DMS 273 (cell line): ENCODE measurements around the gene SYNE1.

Experiments used
- DNase-seq: peaks from one replicate; lab custom pipeline; 2025; ENCODE audit not compliant: unreplicated experiment; lab: John Stamatoyannopoulos, UW

SYNE1 gene

DNA sequence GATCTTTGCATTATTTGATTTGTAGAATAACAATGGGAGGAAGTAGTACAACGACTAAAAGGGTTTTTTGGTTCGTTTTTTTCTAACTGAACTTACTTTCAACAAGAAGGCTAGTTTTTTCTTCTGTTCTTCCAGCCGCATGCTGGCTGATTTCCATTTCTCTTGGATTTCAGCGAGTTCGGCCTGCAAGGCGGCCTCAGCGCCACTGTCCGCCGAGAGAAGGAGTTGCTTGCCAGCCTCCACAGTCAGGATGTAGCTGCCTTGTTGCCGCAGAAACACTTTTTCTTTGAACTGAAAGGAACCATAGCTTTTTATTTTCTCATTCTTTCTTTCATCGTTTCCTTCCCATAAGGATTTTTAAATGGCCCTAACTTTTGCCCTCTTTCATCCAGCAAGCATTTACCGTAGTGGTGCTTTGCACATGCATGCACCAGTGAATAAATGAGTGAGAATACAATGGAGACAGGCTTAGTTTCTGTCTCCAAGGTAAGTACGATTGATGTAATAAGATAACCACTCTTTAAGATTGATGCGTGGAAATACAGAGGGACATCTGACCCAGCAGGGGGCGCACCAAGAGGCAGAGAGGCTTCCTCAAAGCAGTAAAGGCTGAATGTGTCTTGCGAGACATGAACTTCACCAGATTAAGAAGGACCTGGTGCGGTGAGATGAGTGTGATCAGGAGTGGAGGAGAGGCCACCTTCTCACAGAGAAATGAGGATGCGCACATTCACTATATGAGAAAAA, 430.9 kb downstream of the SYNE1 start:
- peak; percentile 29 for DNase-seq

DNA sequence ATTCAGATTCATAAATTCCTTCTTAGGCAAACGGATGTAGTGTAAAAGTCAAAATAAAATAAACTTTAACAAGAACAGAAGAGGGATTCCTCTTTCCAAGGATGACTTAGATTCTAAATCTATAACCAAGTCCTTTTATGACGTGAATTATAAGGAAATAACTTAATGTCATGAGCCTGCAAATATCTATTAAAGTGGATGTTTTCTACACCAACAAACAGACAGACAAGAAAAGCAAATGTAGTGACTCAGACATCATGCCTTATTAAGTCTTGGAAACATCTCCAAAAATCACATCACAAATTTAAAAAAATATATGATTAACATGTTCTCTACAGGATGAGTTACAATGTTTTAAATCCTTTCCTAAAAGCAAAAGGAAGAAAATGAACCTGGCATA, 432.6 kb downstream of the SYNE1 start:
- DNase-seq, result no peak

DNA sequence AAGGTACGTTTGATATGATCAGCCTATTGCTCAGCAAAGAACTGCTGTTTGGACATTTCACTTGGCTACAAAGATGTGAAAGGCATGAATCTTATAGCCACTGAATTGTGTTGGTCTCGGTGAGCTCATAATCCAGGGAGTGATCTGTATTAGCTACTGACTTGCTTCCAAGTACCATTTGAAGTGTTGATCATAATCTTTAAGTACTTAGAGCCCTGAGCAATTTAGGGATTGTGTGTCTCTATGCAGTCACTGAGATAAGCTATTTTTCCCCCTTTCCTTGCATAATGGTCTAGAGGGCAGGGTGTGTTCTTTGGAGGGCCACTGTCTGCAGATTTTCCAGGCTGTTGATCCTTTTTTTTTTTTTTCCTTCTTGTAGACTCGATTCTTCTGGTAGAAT, 436.0 kb downstream of the SYNE1 start:
- DNase-seq, result no peak

- DNase-seq, result no peak
These were observed 441.3 kb downstream of the SYNE1 start for GRCh38 chr6:152195896-152196295.

GRCh38 chr6:152189736-152190135, 447.4 kb downstream of the SYNE1 start:
- DNase-seq, result no peak

GRCh38 chr6:152188011-152188410, 449.2 kb downstream of the SYNE1 start:
- DNase-seq, result no peak

DNA sequence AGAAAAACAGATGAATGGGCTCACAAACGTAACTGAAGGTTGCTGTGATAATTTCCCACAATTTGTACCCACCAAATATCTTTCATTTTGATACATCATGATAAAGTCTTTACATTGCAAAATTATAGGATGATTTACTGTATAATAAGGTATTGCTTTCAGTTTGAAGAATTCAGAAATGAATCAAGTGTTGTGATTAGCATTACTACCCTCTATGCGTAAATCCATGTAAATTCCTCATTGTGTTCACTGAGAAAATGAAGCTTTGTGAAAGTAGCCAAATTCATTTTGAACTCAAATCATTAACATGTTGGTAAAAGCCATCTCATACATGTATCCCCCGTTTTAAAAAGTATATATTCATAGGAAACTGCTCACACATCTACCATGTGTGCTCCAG, 450.3 kb downstream of the SYNE1 start:
- DNase-seq, result no peak

DNA sequence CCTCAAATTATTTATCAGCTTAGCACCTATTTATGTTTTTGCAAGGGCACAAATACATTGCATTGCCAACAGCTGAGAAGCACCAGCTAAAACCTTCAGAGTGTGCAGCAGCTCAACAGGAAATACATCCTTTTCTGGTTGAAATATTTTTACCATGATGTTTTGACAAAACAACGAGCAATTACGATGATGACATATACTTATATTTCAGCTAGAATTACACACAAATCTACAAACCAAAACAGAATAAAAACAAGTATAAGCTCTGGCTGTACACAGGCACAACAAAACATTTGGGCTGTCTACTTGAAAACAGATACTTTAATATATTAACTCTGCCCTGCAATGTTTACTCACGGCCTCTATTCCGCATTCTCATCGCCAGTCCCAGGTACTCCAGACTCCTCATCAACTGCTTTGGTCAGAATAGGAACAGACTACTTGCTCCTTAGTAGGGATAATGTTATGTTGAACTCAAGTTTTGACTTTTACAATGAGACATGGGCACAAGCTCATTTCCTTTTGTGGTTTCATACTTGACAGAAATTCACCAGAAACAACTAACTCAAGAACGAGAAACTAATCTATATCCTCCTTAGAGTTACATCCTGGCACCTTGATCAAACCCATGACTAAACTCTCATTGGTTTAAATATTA, 452.1 kb downstream of the SYNE1 start:
- DNase-seq, result no peak

GRCh38 chr6:152184573-152184916, 452.6 kb downstream of the SYNE1 start:
- DNase-seq, result no peak

- DNase-seq, result no peak
These were observed 456.6 kb downstream of the SYNE1 start for GRCh38 chr6:152180601-152181000.

GRCh38 chr6:152176268-152176667, 460.9 kb downstream of the SYNE1 start:
- no peak for DNase-seq

DNA sequence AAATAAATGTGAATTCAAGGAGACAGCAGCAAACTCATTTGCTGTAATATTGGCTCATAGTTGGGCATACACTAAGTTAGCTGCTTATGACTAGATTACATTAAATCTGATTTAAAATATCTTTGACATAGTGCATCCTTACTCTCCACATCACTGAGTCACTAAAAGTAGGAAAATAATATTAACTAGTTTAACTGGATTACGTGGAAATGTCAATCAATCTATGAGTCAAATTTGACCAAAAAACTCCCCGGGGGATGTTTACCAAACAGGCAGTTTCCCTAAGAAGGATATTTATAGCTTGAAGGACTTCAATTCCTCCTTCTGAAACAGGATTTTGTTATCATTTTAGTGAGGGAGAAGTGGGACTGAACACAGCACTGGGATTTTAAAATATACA, 463.2 kb downstream of the SYNE1 start:
- DNase-seq, result no peak

GRCh38 chr6:152173321-152173720, 463.8 kb downstream of the SYNE1 start:
- DNase-seq, result no peak

DNA sequence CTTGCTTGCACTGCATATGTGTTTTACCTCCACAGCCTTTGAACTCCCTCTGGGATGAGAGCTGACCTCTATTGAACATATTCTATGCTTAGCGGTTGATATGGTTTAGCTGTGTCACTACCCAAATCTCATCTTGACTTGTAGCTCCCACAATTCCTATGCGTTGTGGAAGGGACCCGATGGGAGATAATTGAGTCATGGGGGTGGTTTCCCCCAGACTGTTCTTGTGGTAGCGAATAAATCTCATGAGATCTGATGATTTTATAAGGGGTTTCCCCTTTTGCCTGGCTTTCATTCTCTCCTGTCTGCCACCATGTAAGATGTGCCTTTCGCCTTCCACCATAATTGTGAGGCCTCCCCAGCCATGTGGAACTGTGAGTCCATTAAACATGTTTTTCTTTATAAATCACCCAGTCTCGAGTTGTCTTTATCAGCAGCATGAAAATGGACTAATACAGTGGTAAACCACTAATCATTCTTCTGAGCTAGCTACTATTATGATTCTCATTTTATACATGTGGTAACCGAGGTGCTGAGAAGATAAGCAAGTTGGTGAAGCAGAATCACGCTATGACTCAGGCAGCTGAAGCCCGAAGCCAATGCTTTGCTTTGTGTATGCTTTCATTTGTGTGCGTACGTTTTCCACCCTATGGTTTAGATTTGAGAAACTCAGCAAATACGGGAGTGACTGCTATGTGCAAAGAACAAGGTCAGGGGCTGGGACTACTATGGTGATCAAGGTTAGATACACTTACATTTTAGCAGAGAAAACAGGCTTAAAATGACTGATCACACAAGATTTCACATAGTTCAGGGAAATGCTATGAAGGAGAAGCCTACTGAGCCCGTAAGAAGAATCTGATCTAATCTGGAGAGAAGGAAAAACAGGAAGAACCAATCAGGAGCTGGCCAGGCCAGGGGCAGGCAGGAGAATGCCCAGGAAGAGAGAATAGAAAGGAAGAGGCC, 466.2 kb downstream of the SYNE1 start:
- no peak for DNase-seq

- DNase-seq, result no peak
These were observed 466.9 kb downstream of the SYNE1 start for GRCh38 chr6:152170313-152170701.

GRCh38 chr6:152167641-152168603, 469.2 kb downstream of the SYNE1 start:
- no peak for DNase-seq

- DNase-seq, result no peak
These were observed 470.3 kb downstream of the SYNE1 start for GRCh38 chr6:152166897-152167296.

DNA sequence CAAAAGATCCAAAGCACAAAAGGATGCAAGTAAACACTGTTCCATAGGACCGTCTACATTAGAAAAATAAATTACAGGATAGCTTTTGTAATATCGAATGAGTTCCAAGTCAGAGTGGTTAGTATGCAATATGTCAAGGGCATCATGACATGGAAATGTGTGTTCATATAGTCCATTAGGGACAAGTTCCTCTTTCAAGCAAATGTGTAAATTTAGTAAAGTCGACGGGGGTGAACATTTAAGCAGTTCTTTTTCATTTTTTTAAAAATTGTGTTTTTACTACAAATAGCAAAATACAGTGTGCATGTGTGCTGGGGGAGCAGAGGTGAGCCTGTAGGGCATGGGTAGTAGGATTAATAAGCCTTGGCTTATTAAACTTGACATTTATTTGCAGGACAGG, 470.7 kb downstream of the SYNE1 start:
- DNase-seq, result no peak

- DNase-seq, result no peak
These were observed 472.2 kb downstream of the SYNE1 start for GRCh38 chr6:152164957-152165356.

DNA sequence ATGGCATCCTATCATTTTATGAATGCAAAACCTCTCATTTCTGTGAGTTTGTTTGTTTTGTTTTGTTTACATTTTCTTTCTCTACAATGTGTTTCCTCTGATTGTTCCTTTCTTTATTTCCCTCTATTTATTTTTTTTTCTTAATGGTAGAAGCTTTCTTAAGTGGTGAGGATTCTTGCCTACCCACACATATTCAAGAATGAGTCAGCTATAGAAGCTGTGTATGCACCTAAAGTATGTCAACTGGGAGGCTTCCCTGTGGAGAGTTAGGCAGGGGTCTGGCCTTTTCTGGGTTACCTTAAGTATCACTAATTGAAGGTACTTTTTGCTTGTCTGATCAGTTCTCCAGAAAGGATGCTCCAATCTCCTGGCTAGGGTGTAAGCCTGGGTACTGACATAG, 475.7 kb downstream of the SYNE1 start:
- no peak for DNase-seq

DNA sequence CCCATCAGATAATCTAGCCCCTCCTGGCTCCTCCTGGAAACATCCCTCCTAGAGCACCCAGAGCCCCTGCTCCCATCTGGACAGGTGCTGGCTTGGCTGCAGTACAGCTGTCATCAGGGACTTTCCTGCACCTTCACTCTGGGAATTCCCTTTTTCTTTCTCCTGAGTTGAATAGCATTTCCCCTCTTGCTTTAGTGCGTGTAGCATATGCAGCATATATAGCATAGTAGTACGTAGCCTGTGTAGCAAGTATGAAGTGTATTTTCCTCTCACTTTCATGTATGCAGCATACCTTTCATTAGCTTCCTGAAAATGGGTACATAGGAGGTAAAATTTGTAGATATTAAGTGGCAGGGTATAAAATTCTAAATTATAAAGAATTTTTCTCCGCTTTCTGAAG, 476.8 kb downstream of the SYNE1 start:
- no peak for DNase-seq
